OCI-LY3 (cell line): ENCODE results near the gene OR52E6.
A peak's percentile ranks its signal among the peaks of the same experiment; 100 is the strongest.

ENCODE experiments used
- H2AFZ ChIP-seq: fragments of 200-600, 300-600 bp; shearing (Covaris generic); 2 replicates; pipeline ENCODE4 v1.6.0; 2014; ENCODE audit warnings: antibody characterized with exemption, low read depth, low read length
- H3K27ac ChIP-seq: fragments of 200-600, 300-600 bp; sonication (generic); 2 replicates; pipeline ENCODE4 v1.5.1; 2014; ENCODE audit warnings: mild to moderate bottlenecking, low read length, moderate library complexity, mixed read lengths
- H3K27me3 ChIP-seq: fragments of 200-600, 300-600 bp; sonication (generic); 2 replicates; pipeline ENCODE4 v1.6.1; 2014; ENCODE audit warnings: low read depth, low read length, mixed read lengths
- H3K36me3 ChIP-seq: fragments of 200-600, 300-600 bp; sonication (generic); replicated peaks from 2 replicates; pipeline ENCODE3; 2014; ENCODE audit warnings: low read depth, low read length, mixed read lengths
- H3K4me1 ChIP-seq: fragments of 300-600, 200-600 bp; sonication (generic); 2 replicates; pipeline ENCODE4 v1.6.1; 2014; ENCODE audit warnings: low read length, mixed read lengths
- H3K4me2 ChIP-seq: fragments of 200-600, 300-600 bp; sonication (generic); 2 replicates; pipeline ENCODE4 v1.6.1; 2014; ENCODE audit warnings: low read length, mixed read lengths
- H3K4me3 ChIP-seq: fragments of 300-600, 200-600 bp; sonication (generic); 2 replicates; pipeline ENCODE4 v1.5.1; 2014; ENCODE audit warnings: antibody characterized with exemption, mild to moderate bottlenecking, low read length, moderate library complexity
- H3K79me2 ChIP-seq: fragments of 300-600, 200-600 bp; shearing (Covaris generic); 2 replicates; pipeline ENCODE4 v1.6.1; 2014; ENCODE audit warnings: mild to moderate bottlenecking, low read length, mixed read lengths
- H3K9ac ChIP-seq: fragments of 300-600, 200-600 bp; shearing (Covaris generic); 2 replicates; pipeline ENCODE4 v1.6.0; 2014; ENCODE audit warnings: mild to moderate bottlenecking, low read length, moderate library complexity
- H3K9me3 ChIP-seq: fragments of 200-600, 300-600 bp; shearing (Covaris generic); 2 replicates; pipeline ENCODE4 v1.6.1; 2014; ENCODE audit warnings: low read length, mixed read lengths; ENCODE audit not compliant: insufficient read depth
- H4K20me1 ChIP-seq: fragments of 200-600, 300-600 bp; sonication (generic); 2 replicates; pipeline ENCODE4 v1.6.1; 2016; ENCODE audit warnings: low read length, mixed read lengths; ENCODE audit not compliant: insufficient read depth
- CTCF ChIP-seq: fragments of 200-600, 300-600 bp; sonication (generic); IDR thresholded peaks from 2 replicates; pipeline ENCODE4 v1.5.1; 2014; ENCODE audit warnings: antibody characterized with exemption, low read length, low read depth
- EZH2phosphoT487 ChIP-seq: fragments of 200-600 bp; shearing (Covaris generic); IDR thresholded peaks from 2 replicates; pipeline ENCODE4 v1.6.1; 2018; ENCODE audit warnings: antibody characterized with exemption, mixed run types, low read depth

OR52E6 gene

GRCh38 chr11:5841797-5842196 is at the start of gene OR52E6:
Gene OR52E6, minus strand, starts transcription at chr11:5841897. Its CDS starts 0 bp downstream, at chr11:5841897.
- Histone ChIP-seq H3K4me2 (no peak within 1 kb of the TSS), H3K36me3 (no peaks in the 10 kb centered on the region), H3K27me3 (no peaks in the 10 kb centered on the region), H3K4me3 (no peak within 1 kb of the TSS), H3K9ac (no peak within 1 kb of the TSS), H3K27ac (no peak within 1 kb of the TSS), H3K9me3 (no peaks in the 10 kb centered on the region), H2AFZ (no peak within 1 kb of the TSS), H3K4me1 (no peaks in the 10 kb centered on the region), H4K20me1 (no peaks in the 10 kb centered on the region), H3K79me2 (no peaks in the 10 kb centered on the region)
- TF ChIP-seq CTCF (no peak), EZH2phosphoT487 (no peak)

GRCh38 chr11:5891216-5891800 is 49.6 kb upstream of the OR52E6 start:
- H3K27me3 ChIP-seq, result peaks cover 19% of the 10 kb centered on the region
- no peaks in the 10 kb centered on the region for H3K79me2 ChIP-seq
- H4K20me1 ChIP-seq, result no peaks in the 10 kb centered on the region
- no peak overlapping the region for H2AFZ ChIP-seq
- no peak overlapping the region for H3K4me2 ChIP-seq
- no peak overlapping the region for H3K27ac ChIP-seq
- H3K36me3 ChIP-seq, result no peaks in the 10 kb centered on the region
- H3K9me3 ChIP-seq, result no peaks in the 10 kb centered on the region
- no peaks in the 10 kb centered on the region for H3K4me1 ChIP-seq
- no peak for TF ChIP-seq EZH2phosphoT487
- TF ChIP-seq CTCF, result peak; percentile 34
- no peak overlapping the region for H3K4me3 ChIP-seq
- H3K9ac ChIP-seq, result no peak overlapping the region

- Histone ChIP-seq H3K4me2 (no peak overlapping the region), H3K9ac (no peak overlapping the region), H3K27ac (no peak overlapping the region), H3K27me3 (peaks cover 10% of the 10 kb centered on the region; the same call in 1 of the 2 replicates), H2AFZ (no peak overlapping the region), H3K4me1 (no peaks in the 10 kb centered on the region), H3K79me2 (no peaks in the 10 kb centered on the region), H3K4me3 (no peak overlapping the region), H4K20me1 (no peaks in the 10 kb centered on the region), H3K9me3 (no peaks in the 10 kb centered on the region), H3K36me3 (no peaks in the 10 kb centered on the region)
- TF ChIP-seq EZH2phosphoT487 (no peak), CTCF (no peak)
These were observed 46.0 kb upstream of the OR52E6 start for GRCh38 chr11:5887661-5888060.

GRCh38 chr11:5887172-5887571 is 45.5 kb upstream of the OR52E6 start:
- Histone ChIP-seq H3K4me2 (no peak overlapping the region), H2AFZ (no peak overlapping the region), H3K36me3 (no peaks in the 10 kb centered on the region), H4K20me1 (no peaks in the 10 kb centered on the region), H3K27me3 (peaks cover 10% of the 10 kb centered on the region; the same call in 1 of the 2 replicates), H3K4me1 (no peaks in the 10 kb centered on the region), H3K27ac (no peak overlapping the region), H3K9me3 (no peaks in the 10 kb centered on the region), H3K9ac (no peak overlapping the region), H3K4me3 (no peak overlapping the region), H3K79me2 (no peaks in the 10 kb centered on the region)
- no peak for TF ChIP-seq EZH2phosphoT487
- TF ChIP-seq CTCF, result no peak
